Measurements from ENCODE around the gene TAB2.
"Not testable (repeated sequence)": the region's sequence is repeated elsewhere in the genome, so short reads cannot be mapped to it uniquely, and the experiment has no call there.

Gene TAB2

DNA sequence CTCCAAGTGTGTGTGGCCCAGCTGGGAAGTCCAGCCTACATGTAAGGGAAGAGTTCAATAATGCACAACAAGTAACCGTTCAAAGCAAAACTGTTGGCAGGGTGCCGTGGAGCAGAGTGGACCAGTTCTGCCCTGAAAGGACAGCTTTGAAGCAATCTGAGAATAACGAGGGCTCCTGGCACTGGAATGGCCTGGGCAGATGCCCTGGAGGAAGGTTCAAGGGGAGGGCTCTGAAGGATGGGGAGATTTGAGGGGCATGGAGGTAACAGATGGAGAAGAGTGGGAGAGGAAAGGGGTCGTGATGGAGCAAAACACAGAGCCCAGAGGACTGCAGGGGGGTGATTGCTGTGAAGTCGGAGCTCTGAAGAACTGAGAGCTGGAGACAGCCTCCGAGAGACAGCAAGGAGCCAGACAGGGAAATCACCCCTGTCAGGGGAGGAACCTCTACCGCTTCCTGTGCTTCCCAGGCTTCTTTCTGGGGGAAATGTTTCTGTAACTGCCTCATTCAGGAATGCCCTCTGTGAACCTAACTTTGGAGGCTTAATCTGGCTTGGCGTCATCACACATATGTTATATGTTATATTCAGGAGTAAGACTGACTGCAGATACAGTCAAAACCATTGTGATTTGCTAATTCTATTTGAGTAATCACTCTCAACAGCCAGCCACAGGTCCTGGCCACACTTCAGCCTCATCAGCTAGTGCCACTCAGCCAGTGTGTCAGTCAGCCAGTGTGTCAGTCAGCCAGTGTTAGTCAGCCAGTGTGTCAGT lies 126.1 kb downstream of the TAB2 start:
- no peak for DNase-seq (ENCODE audit: low read depth in 2 of 2)

DNA sequence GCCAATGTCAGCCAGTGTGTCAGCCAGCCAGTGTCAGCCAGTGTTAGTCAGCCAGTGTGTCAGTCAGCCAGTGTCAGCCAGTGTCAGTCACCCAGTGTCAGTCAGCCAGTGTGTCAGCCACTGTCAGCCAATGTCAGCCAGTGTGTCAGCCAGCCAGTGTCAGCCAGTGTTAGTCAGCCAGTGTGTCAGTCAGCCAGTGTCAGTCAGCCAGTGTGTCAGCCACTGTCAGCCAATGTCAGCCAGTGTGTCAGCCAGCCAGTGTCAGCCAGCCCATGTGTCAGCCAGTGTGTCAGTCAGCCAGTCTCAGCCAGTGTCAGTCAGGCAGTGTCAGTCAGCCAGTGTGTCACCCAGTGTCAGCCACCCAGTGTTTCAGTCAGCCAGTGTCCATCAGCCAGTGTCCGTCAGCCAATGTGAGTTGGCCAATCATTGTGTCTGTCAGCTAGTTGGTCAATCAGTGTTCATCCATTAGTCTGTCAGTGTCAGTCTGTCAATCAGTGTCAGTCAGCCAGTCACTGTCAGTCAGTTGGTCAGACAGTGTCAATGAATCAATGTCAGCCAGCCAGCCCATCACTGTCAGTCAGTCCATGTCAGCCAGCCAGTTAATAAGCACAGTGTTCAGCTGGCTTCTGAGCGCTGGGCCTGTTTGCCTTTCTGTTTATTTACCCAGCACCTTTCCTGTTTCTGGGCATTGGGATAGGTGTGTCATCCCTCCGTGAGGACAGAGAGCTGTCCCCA lies 127.0 kb downstream of the TAB2 start:
- not testable (repeated sequence) for DNase-seq (ENCODE audit: low read depth in 2 of 2)

DNA sequence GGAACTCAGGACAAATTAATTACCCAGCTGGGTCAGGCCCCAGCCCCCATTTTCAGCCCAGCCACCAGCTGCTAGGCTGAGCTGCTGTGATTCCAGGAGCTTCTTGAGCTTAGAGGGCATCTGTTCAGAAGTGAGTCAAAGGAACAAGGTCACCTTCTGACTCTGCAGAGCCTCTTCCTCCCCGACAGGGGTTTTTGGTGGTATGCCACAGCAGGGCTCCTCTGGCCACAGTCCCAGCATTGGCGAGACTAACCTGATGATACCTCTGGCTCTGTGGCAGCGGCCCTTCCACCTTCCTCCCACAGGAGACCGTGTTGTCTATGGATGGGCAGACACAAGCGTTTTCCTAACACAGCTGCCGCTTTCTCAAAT lies 127.6 kb downstream of the TAB2 start:
- no peak for DNase-seq (ENCODE audit: low read depth in 2 of 2)

DNA sequence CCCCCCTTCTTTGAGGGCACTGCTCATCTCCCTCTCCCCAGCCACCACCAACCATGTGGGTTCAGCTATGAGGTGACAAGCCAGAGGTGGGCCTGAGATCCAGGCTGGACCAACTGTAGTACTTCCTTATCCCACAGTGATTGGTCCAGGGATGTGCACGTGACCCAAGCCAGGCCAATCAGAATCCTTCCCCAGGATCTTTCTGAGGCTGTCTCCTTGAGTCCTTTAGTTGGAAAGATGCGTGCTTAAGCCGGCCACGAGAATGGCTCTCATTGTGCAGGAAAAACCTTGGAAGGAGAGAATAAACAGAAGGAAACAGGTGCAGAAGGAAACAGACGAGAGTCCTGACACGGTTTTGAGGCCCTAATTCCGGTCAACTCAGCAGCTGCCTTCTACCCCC lies 128.1 kb downstream of the TAB2 start:
- DNase-seq (ENCODE audit: low read depth in 2 of 2), result no peak

DNA sequence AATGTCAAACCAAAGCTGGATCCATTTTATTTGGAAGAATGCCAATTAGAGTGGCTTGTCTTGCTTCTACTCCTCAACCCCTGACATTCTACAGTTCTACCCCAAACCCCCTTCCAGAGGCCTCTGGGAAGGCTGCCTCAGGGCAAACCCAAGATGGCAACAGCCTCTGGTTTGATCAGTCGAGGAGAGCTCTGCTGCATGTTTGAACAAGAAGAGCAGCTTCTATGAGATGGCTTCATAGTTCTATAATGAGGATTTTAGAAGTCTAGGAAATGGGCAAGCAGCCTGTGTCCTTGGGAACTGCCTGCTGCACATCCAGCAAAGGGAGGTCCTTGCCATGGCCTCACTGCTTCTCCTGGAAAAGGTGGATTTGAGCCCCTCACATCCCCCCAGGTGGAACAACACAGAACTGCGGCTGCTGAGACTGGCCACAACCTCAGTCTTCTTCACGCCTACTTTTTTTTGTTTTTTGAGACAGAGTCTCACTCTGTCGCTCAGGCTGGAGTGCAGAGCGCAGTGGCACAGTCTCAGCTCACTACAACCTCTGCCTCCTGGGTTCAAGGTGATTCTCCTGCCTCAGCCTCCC lies 129.4 kb downstream of the TAB2 start:
- DNase-seq (ENCODE audit: low read depth in 2 of 2), result no peak

DNA sequence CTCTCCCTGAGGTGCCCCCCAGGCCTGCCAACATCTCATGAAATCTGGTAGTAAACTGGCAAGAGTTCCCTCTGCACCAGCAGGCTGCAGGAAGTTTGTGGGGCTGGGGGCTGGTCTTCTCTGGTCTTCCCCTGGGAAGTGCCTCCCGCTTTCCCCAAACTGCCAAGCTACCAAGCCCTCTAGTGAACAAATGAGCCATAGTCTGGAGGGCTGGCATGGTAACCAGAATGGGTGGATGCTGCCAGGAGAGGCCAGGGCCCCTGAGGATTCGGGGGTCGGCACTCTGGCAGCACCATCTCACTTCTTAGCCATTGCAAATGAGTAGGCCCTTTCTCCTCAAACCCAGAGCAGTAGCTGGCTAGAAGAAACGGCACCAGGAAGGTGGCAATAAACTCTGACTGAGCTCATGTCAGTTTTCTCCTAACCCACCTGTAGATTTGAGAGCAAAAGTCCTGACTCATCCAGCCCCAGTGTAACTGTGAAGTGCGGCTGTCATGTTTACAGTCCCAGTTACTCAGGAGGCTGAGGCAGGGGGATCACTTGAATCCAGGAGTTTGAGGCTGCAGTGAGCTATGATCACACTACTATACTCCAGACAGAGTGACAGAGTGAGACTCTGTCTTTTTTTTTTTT lies 131.4 kb downstream of the TAB2 start:
- no peak for DNase-seq (ENCODE audit: low read depth in 2 of 2)

DNA sequence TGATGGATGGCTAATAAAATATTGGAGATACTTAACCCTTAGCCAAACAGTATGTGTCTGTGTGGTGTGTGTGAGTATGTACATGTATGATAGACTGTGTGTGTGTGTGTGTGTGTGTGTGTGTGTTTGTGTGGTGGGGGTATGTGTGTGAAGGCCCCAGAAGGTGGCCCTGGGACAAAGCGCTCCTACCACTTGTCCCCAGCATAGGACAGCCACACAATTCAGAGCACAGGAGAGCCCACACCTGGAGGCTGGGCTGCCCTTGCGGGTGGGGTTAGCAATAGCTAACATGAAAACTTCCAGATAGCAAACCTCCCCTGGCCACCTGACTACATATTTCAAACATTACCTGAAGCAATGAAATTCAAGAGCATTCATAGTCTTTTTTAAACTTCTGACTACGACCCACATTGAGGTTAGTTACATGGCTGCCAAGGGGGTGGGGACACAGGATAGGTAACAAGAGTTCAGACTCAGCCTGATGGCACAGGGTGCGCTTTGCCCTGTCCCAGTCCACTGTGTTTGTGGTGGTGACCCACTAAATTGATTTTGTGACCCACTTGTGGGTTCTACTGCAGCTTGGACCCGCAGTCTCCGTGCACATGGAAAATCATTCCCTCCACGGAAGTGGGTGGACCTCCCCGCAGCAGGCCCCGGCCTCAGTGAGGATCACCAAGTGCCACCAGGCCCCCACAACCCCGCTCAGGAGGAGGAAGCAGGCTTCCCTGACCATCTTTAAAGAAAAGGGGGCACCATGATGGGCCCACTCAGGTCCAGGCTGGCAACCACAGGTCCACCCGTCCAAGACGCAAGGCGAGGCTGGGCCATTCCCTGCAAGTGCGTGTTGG lies 132.5 kb downstream of the TAB2 start:
- no peak for DNase-seq (ENCODE audit: low read depth in 2 of 2)

DNA sequence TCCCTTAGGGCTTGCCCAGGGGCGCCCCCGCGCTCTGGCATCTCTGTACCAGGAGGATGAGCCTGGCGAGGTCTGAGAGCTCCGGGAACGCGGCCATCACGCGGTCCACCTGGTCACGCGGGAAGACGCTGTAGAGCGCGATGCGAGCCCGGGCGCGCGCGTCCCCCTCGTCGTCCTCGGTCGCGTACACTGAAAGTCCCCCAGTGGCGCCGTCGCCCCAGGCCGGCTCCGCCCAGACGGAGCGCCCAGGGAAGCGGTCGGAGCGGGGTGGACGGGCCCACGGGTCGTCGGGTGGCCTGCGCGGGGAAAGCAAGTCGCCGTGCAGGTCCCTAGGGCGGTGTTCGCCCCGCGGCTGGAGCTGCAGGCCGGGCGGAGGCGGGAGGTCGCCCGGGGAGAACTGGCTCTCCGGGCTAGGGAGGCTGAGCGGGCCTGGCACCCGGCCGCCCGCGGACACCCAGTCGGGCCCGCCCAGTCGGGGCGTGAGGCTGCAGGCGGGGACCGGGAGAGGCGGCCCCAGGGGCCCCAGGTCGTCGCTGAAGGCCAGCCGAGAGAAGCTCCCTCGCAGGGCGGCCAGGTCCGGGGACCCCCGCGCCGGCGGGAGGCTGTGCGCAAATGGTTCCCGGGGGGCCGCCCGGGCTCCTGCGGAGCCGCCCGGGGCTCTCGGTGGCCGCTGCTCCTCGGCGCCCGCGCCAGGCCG lies 133.3 kb downstream of the TAB2 start:
- DNase-seq (ENCODE audit: low read depth in 2 of 2), result no peak

DNA sequence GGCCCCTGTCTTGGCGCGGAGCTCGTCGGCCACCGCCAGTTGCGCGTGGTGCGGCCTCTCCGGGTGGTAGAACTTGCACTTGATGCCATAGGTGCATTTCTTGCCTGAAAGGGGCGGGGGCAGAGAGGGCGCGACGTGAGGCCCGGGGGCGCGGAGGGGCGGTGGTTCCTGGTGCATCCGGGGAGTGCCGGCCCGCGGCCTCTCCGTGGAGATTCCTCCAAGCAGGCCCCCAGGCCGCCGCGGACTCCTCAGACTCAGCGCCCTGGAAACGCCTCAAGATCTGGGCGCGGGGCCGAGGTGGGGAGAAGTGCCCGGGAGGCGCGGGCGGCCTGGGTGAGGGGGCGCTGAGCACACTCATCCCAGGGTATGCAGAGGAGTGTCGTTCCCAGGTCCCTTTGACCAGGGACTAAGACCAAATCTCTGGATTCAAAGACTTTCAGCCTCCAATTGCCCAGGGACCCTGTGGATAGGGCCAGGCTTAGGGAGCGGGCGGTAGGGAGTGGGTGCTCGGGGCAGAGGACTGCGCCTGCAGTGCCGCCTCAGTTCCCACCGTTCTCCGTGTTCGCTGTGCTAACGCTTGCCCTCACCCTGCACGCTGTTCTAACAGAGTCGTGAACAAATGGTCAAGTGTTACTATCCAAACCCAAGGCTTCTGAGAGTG lies 134.0 kb downstream of the TAB2 start:
- DNase-seq (ENCODE audit: low read depth in 2 of 2), result no peak

DNA sequence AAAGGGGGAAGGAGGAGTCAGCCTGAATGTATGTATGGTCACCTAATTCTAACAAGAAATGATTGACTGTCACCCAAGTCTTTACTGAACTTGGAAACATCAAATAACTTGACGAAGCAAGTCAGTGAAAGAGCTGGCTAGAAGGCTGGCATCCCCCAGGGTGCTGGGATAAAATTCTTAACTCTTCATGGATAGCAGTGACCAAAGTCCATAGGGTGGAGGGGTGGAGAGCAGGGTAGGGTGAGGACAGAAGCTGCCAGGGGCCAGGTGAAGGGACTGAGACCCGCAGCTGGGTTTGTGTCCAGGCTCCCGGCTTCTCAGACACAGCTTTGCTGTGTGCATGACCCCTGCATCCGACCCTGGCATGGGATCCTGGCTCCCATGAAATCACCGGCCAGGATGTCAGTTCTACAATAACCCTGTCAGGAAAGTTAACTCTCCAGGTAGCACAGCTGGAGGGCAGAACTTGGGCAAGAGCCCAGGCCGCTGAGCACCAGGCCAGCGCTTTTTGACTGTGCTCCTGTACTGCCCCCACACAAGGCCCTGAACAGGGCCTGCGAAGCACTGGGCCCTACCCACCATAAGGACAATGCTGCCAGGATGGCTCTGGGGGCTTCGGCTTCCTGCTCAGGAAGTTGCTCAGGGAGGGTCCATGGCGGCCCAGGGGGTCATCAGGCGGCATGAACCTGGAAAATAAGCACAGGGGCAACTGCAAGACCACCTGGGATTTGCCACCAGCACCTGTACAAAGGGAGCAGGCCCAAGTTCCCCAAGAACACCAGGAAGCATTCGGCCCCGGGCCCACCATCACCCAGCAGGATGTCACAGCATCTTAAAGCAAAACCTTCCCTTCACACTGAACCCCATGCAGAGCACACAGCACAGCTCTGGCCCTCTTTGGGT lies 134.8 kb downstream of the TAB2 start:
- DNase-seq (ENCODE audit: low read depth in 2 of 2), result no peak

DNA sequence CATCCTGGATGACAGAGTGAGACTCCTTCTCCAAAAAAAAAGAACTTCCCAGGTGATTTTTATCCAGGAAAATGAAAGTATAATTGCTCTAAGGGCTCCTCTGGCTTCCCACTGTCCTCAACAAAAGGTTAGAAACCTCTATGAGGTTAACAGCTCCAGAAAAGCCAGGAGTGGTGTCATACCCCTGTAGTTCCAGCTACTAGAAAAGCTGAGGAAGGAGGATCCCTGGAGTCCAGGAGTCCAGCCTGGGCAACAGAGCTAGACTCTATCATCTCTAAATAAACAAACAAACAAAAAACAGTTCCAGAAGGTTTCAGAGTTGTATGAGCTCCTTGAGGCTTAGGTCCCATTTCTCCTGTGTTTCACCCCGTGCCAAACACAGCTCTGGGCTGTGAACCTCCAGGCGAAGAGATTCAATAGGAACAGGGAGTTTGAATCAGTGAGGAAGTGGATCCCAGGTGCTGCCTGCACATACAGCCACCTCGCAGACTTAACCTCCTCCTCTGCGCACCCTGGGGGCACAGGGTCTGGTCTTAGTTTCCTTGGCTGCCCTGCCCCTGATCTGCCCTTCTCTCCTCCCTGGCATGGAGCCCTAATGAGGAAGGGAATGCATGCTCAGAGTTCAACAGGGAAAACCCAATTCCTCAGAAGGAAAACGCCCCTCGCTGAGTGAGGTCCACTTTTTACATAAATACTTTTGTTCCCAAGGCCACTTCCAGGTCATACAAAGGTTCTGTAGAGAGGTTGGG lies 136.3 kb downstream of the TAB2 start:
- DNase-seq (ENCODE audit: low read depth in 2 of 2), result no peak

DNA sequence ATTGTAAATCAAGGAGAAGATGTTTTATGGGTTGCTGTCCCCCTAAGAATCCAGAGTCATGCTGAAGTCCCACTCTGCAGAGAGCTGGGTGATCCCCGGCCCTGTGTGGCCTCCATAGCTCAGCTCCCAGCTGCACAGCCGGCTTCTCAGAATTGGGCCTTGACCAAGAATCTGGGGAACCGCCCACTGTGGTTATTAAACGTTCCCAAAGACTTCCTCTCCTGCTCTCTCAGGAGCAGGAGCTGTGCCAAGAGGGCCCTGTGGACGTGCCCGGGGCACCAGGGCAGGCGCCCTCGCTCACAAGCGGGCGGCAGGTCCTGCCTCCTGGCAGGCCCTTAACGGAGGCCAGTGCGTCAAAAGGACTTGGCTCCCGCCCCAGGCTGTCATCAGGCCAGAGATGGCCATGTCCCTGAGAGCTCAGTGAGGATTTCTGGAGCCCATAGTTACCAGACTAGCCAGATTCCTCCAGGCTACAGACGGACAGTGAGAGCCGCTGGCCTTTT lies 136.9 kb downstream of the TAB2 start:
- DNase-seq (ENCODE audit: low read depth in 2 of 2), result no peak

DNA sequence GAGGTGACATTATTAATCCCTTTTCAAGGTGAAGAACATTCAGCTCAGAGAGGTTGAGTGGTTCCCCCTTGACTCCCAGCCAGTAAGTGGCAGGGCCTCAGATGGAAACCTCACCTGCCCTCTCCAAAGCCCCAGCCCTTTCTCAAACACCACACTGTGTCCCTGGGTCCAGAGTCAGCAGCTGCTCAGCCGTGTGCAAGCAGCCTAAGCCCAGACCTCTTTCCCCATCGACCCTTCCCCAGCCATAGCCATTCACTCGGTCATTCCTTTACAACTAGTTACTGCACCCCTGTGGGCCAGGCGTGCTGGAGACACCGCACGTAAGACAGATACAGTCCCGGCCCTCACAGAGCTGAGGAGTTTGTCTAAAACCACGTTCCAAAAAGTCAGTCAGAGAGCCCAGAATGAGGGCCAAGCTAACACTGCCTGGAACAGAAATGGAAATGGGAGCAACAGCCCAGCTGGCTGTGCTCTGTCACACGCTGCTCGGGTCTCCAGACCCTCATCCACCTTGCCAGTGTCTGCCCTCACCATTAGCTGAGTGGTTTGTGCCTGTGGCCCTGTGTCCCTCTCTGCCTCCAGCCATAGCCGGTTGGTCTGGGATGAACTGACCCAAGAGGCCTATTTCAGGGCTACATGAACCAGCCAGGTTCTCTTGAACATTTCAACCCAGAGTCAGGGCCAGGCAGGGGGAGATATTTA lies 137.7 kb downstream of the TAB2 start:
- no peak for DNase-seq (ENCODE audit: low read depth in 2 of 2)

DNA sequence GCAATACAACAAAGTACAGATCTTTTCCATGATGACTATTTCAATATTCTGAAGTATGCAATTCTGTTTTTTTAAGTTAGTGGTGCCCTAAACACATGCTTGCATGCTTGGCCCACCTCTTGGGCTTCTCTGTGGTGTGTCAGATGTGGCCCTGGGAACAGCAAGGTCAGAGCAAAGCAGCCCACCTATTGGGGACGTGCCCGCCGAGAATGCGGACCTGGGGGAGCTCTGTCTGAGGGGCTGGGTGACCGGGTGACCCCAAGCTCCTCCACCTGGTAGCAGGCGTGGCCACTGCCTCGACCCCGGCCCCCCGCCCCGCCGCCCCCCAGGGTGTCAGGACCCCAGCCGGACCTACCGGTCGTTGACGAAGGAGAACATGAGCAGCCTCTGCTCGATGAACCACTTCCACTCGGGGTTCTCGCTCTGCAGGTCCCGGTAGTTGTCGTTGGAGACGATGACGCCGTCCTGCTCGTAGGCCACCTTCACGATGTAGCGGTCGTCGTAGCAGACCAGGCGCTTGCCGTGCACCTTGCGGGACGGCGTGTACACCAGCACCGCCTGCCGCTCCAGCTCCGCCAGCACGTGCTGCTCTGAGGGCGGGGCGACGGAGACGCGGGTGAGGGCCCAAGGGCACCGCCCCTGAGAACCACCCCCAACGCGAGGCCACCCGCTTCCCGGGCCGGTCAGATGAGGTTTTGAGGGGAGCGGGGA lies 139.0 kb downstream of the TAB2 start:
- no peak for DNase-seq (ENCODE audit: low read depth in 2 of 2)

DNA sequence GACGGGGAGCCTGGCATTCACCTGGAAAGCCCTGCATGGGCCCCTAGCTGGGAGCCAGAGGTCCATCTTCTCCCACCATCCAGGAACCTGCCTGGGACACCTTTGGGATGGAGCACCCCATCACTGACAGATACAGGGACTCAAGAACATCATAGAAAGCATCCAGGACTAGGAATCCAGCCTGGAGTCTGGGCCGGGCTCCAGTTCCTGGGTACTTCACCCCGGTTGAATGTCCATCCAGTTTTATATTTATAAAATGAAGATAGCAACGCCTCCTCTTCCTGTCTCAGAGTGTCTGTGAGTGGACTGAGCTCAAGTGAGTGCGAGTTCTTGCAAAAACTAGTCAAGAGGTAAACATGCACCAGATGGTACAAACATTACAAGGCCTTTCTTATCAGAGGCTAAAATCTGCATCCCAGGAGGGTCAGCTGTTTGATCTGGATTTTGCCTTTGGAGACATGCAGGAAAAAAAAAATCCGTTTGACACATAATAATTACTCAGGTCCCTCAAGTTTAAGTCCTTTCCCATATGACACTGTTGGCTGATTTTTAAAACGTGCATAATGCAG lies 139.9 kb downstream of the TAB2 start:
- DNase-seq (ENCODE audit: low read depth in 2 of 2), result no peak

DNA sequence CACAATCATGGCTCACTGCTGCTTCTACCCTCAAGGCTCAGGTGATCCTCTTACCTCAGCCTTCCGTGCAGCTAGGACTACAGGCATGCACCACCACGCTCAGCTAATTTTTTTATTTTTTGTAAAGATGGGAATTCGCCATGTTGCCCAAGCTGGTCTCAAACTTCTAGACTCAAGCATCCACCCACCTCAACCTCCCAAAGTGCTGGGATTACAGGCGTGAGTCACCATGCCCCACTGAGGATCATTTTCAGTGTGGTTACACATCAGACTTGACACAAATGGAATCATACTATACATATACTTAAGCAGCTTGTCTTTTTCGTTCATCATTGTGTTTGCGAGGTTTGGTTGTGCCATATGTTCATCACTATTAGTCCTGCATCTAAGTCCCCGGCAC lies 140.7 kb downstream of the TAB2 start:
- DNase-seq (ENCODE audit: low read depth in 2 of 2), result no peak

DNA sequence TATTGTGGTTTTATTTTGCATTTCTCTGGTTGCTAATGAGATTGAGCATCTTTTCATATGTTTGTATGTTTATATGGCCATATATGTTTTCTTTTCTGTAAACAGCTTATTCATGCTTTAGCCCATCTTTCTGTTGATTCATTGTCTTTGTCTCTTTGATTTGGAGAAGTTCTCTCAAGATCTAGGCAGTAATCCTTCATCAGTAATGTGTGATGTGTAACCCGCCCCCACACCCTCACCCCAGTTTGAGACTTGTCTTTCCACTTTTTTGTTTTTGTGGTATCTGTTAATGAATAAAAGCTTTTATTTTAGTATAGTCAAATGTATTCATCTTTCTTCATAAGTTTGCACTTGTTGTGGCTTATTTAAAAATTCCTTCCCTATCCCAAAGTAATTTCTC lies 141.3 kb downstream of the TAB2 start:
- DNase-seq (ENCODE audit: low read depth in 2 of 2), result no peak

Measured in stimulated activated CD8-positive, alpha-beta memory T cell treated with anti-CD3 and anti-CD28 coated beads, Interleukin-15, amount 100 ng/mL, for 48 hours (primary cell).